Left ventricle myocardium inferior (tissue), 1 donor: ENCODE measurements around the gene TP53BP1. TPM values are rescaled to one million over a fixed set of nuclear protein-coding genes. Genes with fewer than 3 reads are reported as not detected.

Experiments
- DNase-seq: peaks from one replicate; pipeline ENCODE4 v3.0.0-alpha.2; 2020
- H3K27ac ChIP-seq: fragments of 200-600 bp; replicated peaks from 2 replicates; pipeline ENCODE4 v1.8.0; 2021
- H3K27me3 ChIP-seq: fragments of 200-600 bp; 2 replicates; pipeline ENCODE4 v1.8.0; 2021; ENCODE audit warnings: low read depth
- H3K36me3 ChIP-seq: fragments of 200-600 bp; 2 replicates; pipeline ENCODE4 v1.8.0; 2021
- H3K4me1 ChIP-seq: fragments of 200-600 bp; 2 replicates; pipeline ENCODE4 v1.8.0; 2021
- H3K4me3 ChIP-seq: fragments of 200-600 bp; 2 replicates; pipeline ENCODE4 v1.8.0; 2021; ENCODE audit warnings: mild to moderate bottlenecking, moderate library complexity
- H3K9me3 ChIP-seq: fragments of 200-600 bp; replicated peaks from 2 replicates; pipeline ENCODE4 v1.8.0; 2021
- CTCF ChIP-seq: fragments of 200-600 bp; IDR thresholded peaks from 2 replicates; pipeline ENCODE4 v1.8.0; 2021; ENCODE audit warnings: antibody characterized with exemption, mild to moderate bottlenecking, borderline replicate concordance
- intact Hi-C: fragments of 100-400 bp; cut with micrococcal nuclease; formaldehyde crosslinking; loops from one replicate; pipeline ENCODE4 v1.11.0; 2022
- total RNA-seq: library from RNA; stranded (reverse); fragmentation: NEBNext Ultra II Directional; extraction: Animal tissue kit (Norgen Biotek cat#: 25700); gene quantifications from one replicate; pipeline ENCODE4 v1.2.1, GENCODE V29; 2021
- donor health status: DM: no; HTN: yes; CAD: no; lungs with severe emphysema.

TP53BP1 gene
- total RNA-seq, 1 donor from 2014 or later = 28.6 TPM

DNA sequence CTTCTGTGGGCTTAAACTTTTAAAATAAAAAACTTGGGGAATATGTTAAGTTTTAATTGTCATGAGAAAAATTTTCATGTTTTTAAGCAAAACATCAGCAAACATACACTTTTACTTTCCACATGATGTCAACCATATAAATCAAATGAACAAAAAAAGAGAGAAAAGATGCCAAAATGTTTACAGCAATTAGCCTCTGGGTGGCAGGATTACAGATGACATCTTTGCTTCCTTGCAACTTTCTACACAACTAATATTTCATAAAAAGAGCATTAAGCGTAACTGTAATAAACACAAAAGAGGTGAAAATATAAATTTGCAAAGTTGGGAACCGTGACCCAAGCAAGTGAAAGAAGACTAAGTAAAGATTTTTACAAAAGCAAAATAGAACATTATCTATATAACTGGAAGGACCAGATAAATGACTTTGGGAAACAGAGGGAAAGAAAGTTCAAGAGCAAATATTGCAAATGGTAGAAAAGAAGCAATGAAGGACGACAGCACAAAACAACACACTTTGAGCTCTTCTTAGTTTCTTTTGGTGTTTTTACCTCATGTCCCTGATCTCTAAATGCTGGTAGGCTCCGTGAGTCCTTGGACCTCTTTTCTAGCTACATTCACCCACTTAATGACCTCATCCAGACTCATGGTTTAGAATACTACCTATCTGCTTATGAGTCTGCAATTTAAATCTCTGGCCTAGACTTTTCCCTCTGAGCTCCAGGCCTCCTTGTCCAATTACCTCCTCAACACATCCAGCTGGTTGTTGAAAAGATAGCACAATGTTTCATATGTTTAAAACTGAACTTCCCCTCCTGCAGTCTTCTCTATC, 9.4 kb downstream of the TP53BP1 start:
- H3K27me3 ChIP-seq = no peaks in the 10 kb centered on the region
- peaks cover 59% of the 10 kb centered on the region for H3K36me3 ChIP-seq

GRCh38 chr15:43473885-43474284, 19.1 kb downstream of the TP53BP1 start:
- Histone ChIP-seq H3K4me3 (no peak overlapping the region), H3K27me3 (no peaks in the 10 kb centered on the region), H3K4me1 (no peaks in the 10 kb centered on the region), H3K27ac (no peak overlapping the region), H3K9me3 (no peaks in the 10 kb centered on the region), H3K36me3 (peaks cover 97% of the 10 kb centered on the region)
- intact Hi-C loops = no loop called here
- TF ChIP-seq CTCF = no peak
- DNase-seq = no peak

More for the DNA sequence above, 9.4 kb downstream of the TP53BP1 start:
- peak; percentile 55 for TF ChIP-seq CTCF
- H3K4me3 ChIP-seq = no peak overlapping the region
- peaks cover 14% of the 10 kb centered on the region for H3K4me1 ChIP-seq
- no peak for DNase-seq
- no peaks in the 10 kb centered on the region for H3K9me3 ChIP-seq
- intact Hi-C loops = no loop called here
- peak overlapping the region; percentile 2 for H3K27ac ChIP-seq

- no peak overlapping the region for H3K4me3 ChIP-seq
- TF ChIP-seq CTCF = no peak
- H3K9me3 ChIP-seq = no peaks in the 10 kb centered on the region
- DNase-seq = no peak
- intact Hi-C loops = no loop called here
- H3K4me1 ChIP-seq = no peaks in the 10 kb centered on the region
- H3K27ac ChIP-seq = no peak overlapping the region
- H3K36me3 ChIP-seq = peaks cover 96% of the 10 kb centered on the region
- no peaks in the 10 kb centered on the region for H3K27me3 ChIP-seq
Measured at GRCh38 chr15:43471975-43472374, 21.0 kb downstream of the TP53BP1 start.

DNA sequence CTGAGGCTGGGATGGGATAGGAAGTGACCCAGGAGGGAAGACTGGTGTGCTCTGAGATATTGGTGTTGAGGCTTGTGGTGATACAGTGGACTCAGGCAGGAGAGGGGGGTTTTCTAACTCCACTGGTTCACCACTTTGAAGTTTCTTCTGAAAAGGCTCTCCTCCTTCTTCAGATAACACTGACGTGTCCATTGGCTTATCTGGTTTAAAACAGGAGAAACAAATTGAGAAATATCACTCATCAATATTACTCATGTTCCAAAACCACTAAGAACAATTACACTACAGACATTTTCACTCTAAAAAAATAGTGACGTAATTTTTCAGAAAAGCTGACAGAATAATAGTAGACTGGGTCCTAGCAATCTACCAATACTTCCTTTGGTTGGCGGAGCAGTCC, 23.1 kb downstream of the TP53BP1 start:
- no peaks in the 10 kb centered on the region for H3K27me3 ChIP-seq
- DNase-seq = no peak
- no peaks in the 10 kb centered on the region for H3K4me1 ChIP-seq
- H3K4me3 ChIP-seq = no peak overlapping the region
- no peak overlapping the region for H3K27ac ChIP-seq
- TF ChIP-seq CTCF = no peak
- H3K9me3 ChIP-seq = no peaks in the 10 kb centered on the region
- H3K36me3 ChIP-seq = peaks cover 92% of the 10 kb centered on the region
- intact Hi-C loops = no loop called here

- H3K27ac ChIP-seq = no peak overlapping the region
- H3K27me3 ChIP-seq = no peaks in the 10 kb centered on the region
- no peak for TF ChIP-seq CTCF
- peaks cover 9% of the 10 kb centered on the region for H3K4me1 ChIP-seq
- peaks cover 81% of the 10 kb centered on the region for H3K36me3 ChIP-seq
- H3K4me3 ChIP-seq = no peak overlapping the region
- no peaks in the 10 kb centered on the region for H3K9me3 ChIP-seq
- intact Hi-C loops = no loop called here
- DNase-seq = no peak
Measured at GRCh38 chr15:43465100-43465499, 27.9 kb downstream of the TP53BP1 start.
